Activated T-helper 1 cell treated with anti-CD3 and anti-CD28 coated beads, Interleukin-12 subunit alpha, Interleukin-12 subunit beta, Interleukin-2, Interleukin-4 antibody, amounts not matched to agents 30 ng/mL and 10 ng/mL and 1 ng/mL, durations not matched to agents 14 hours and 24 hours and 36 hours (primary cell): Measurements from ENCODE around the gene TLE3. TPM values are rescaled to one million over a fixed set of nuclear protein-coding genes. Genes with fewer than 3 reads are reported as not detected.

Source experiments
- DNase-seq: peaks from one replicate; pipeline ENCODE4 v3.0.0; 2021; ENCODE audit warnings: low spot score
- H3K27ac Mint-ChIP-seq: one replicate; pipeline ENCODE4 v1.8.0; 2021; ENCODE audit warnings: mild to moderate bottlenecking, mixed read lengths
- H3K27me3 Mint-ChIP-seq: one replicate; pipeline ENCODE4 v1.8.0; 2022; ENCODE audit warnings: mild to moderate bottlenecking, moderate library complexity, mixed read lengths; ENCODE audit not compliant: insufficient read depth
- H3K36me3 Mint-ChIP-seq: one replicate; pipeline ENCODE4 v1.8.0; 2021; ENCODE audit warnings: low read depth, mixed read lengths
- H3K4me1 Mint-ChIP-seq: one replicate; pipeline ENCODE4 v1.8.0; 2021; ENCODE audit warnings: low read depth, mixed read lengths
- H3K4me3 Mint-ChIP-seq: one replicate; pipeline ENCODE4 v1.8.0; 2021; ENCODE audit warnings: mild to moderate bottlenecking, moderate library complexity, mixed read lengths
- H3K9me3 Mint-ChIP-seq: one replicate; pipeline ENCODE4 v1.8.0; 2021; ENCODE audit warnings: mixed read lengths
- intact Hi-C: fragments of 100-400 bp; cut with micrococcal nuclease; formaldehyde crosslinking; loops from one replicate; pipeline ENCODE4 v1.15.1; 2024
- total RNA-seq: library from RNA; stranded (reverse); gene quantifications from 2 replicates; pipeline ENCODE4 v1.2.3, GENCODE V29; 2022

The TLE3 gene
- total RNA-seq, 1 donor from 2014 or later, result 126 TPM

DNA sequence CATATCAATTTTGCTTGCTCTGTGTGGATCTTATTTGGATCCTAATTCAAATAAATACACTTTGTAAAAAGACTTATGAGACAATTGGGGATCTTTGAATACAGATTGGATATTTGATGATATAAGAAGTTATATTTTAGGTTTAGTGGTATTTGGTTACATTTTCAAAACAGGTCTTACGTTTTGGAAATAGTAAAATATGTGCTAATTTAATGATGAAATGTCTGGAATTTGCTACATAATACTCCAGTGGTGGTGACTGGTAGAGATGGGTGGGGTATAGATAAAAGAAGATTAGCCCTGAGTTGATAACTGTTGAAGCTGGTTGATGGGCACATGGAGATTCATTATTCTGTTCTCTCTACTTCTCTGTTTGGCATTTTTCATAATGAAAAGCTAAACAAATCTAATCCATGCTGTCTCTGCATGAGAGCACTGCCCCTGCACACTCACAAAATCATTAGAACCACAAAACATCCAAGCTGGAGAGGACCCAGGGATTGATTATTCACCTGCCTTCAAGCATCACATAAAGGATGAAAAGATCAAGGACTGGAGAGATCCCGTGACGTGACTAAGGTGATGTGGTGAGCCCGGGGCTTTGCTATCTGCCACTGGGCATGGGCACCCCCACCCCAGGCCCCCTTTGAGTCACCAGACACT is 58.9 kb downstream of the TLE3 start:
- Mint-ChIP-seq H3K36me3 (no peaks in the 10 kb centered on the region), H3K27me3 (peaks cover 18% of the 10 kb centered on the region), H3K27ac (no peak overlapping the region), H3K4me3 (no peak overlapping the region), H3K9me3 (no peaks in the 10 kb centered on the region), H3K4me1 (no peaks in the 10 kb centered on the region)
- no peak for DNase-seq
- intact Hi-C loops, result no loop called here

DNA sequence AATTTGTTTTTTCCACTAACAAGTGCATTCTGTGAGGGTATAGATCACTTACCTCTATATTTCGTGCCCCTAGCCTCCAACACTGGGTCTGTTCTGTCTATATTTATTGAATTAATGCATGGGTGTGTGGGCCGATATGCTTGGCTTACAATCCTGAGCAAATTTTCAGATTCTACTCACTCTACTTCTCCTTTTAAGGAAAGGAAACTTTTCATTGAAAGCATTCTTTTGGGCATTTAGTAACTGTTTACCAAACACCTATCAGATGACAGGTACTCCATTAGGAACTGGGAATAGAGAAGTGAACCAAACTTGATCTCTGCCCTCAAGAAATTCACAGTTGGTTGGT is 60.5 kb downstream of the TLE3 start:
- Mint-ChIP-seq H3K36me3 (no peaks in the 10 kb centered on the region), H3K9me3 (no peaks in the 10 kb centered on the region), H3K4me1 (no peaks in the 10 kb centered on the region), H3K4me3 (no peak overlapping the region), H3K27ac (no peak overlapping the region), H3K27me3 (peaks cover 18% of the 10 kb centered on the region)
- intact Hi-C loops, result no loop called here
- no peak for DNase-seq

DNA sequence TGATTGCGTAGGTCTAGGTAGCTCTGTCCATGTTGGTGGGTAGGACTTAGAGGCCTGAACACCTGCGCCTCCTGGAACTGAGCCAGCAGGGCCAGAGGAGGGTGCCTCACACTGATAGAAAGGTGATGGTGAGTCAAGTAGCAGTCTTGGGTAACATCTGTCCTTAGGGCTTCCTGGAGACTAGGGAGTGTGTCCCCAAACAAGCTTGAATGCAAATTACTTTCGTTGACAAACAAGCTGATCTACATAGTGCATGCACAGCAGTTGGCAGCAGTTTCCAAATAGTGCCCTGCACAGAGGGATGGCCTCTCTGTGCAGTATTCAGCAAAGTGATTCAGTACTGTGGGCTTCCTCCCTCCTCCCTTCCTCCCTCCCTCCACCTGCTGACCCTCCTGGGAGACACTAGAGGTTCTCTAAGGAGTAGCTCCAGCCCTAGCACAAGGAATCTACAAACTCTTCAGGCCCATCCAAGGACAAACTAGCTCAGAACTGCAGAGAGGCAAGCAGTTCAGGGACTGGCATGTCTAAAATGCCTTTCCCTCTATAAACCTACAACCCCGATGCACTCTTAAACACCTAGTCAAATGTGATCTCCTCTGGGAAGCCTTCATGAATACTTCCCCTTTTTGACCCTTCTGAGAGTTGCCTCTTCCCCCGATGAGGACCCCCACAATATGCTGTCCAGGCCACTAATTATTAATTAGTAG is 61.0 kb downstream of the TLE3 start:
- H3K27me3 Mint-ChIP-seq, result peaks cover 18% of the 10 kb centered on the region
- H3K4me1 Mint-ChIP-seq, result no peaks in the 10 kb centered on the region
- no peaks in the 10 kb centered on the region for H3K9me3 Mint-ChIP-seq
- H3K4me3 Mint-ChIP-seq, result no peak overlapping the region
- H3K27ac Mint-ChIP-seq, result no peak overlapping the region
- DNase-seq, result no peak
- intact Hi-C loops, result no loop called here
- no peaks in the 10 kb centered on the region for H3K36me3 Mint-ChIP-seq

DNA sequence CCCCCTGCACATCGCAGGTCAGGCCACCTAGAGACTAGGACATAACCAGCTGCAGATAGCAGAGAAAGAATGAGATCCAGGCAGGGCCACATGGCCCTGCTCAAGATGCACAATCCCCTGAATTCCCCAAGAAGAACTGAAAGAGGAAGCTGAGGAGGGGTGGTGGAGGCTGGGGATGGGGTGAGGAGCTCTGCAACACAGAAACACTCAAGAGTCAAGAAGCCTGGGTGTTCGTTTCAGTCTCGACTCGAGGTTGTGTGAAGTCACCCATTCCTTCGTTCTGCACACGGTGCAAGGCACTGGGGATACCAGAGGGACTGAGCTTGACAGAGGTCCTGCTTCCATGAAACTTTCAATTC is 62.0 kb downstream of the TLE3 start:
- no peak for DNase-seq
- no peak overlapping the region for H3K27ac Mint-ChIP-seq
- H3K4me1 Mint-ChIP-seq, result no peaks in the 10 kb centered on the region
- H3K36me3 Mint-ChIP-seq, result no peaks in the 10 kb centered on the region
- no peak overlapping the region for H3K4me3 Mint-ChIP-seq
- peaks cover 18% of the 10 kb centered on the region for H3K27me3 Mint-ChIP-seq
- no peaks in the 10 kb centered on the region for H3K9me3 Mint-ChIP-seq
- intact Hi-C loops, result no loop called here

DNA sequence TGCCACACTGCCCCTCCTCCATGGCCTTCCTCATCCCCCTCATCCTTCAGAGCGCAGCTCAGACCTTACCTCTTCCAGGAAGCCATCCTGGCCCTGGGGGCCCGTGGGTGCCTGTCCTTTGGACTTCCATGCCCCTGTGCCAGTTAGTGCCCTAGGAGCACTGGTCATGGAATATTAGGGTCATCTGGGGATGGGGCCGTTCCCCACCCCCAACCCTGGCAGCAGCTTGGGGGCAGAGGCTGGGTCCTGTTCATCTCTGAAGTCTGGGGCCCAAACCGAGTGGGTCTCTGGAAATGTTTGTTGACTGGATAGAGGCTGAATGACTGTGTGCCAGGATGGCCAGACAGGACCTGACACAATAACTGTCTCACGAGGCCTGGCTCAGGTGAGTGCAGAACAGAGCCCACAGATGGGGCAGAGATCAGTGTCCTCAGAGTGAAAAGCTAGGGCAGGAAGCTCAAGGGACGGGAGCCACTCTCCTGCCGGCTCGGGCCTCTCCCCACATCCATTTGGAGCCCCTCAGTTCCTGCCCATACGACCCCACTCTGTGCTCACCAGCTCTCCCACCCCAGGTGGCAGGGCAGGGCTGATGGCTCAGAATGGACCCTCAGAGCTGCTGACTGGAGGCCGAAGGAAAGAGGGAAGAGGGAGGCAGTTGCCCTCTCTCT is 62.5 kb downstream of the TLE3 start:
- Mint-ChIP-seq H3K9me3 (no peaks in the 10 kb centered on the region), H3K4me1 (no peaks in the 10 kb centered on the region), H3K27ac (no peak overlapping the region), H3K36me3 (no peaks in the 10 kb centered on the region), H3K4me3 (no peak overlapping the region), H3K27me3 (peaks cover 20% of the 10 kb centered on the region)
- no peak for DNase-seq
- intact Hi-C loops, result no loop called here

DNA sequence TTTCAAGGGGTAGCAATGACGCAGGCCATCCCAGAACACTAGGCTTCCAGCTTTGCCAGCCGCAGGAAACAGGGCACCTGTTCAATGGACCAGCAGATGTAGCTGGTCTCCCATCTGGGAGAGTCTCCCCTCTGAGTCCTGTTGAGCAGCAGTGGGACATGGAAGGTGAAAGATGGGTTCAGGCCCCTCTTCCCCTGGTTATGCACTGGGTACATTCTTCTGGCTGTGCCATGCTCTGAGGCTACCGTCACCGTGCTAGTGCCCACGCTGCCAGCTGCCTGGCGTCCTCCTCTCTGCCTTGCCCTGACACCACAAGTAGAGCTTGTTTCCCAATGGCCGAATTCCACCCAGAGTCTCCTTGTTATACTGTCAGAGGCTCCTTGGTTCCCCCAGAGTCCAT is 63.1 kb downstream of the TLE3 start:
- H3K27me3 Mint-ChIP-seq, result peaks cover 21% of the 10 kb centered on the region
- DNase-seq, result no peak
- no peak overlapping the region for H3K4me3 Mint-ChIP-seq
- no peaks in the 10 kb centered on the region for H3K9me3 Mint-ChIP-seq
- H3K4me1 Mint-ChIP-seq, result no peaks in the 10 kb centered on the region
- intact Hi-C loops, result no loop called here
- no peak overlapping the region for H3K27ac Mint-ChIP-seq
- H3K36me3 Mint-ChIP-seq, result no peaks in the 10 kb centered on the region

DNA sequence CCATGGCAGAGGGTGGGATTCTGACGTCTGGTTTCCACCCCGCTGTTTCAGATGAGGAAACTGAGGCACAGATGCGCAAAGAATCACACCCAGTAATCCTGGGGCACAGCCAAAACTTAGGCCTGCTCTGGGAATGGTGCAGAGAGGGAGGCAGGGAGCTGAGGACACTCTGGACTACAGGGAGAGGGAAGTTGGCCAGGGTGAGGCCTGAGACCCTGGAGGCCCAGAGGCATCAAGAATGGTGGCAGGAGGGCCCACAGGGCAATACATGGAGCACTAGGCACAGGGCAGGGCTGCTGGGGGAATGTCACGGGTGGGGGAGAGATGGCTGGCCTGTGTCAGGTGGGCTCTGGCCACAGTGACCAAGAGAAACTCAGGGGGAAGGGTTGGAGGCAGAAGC is 63.6 kb downstream of the TLE3 start:
- no peak overlapping the region for H3K4me3 Mint-ChIP-seq
- H3K27me3 Mint-ChIP-seq, result peaks cover 19% of the 10 kb centered on the region
- no peaks in the 10 kb centered on the region for H3K9me3 Mint-ChIP-seq
- H3K4me1 Mint-ChIP-seq, result no peaks in the 10 kb centered on the region
- no peaks in the 10 kb centered on the region for H3K36me3 Mint-ChIP-seq
- no peak for DNase-seq
- no peak overlapping the region for H3K27ac Mint-ChIP-seq
- intact Hi-C loops, result no loop called here

DNA sequence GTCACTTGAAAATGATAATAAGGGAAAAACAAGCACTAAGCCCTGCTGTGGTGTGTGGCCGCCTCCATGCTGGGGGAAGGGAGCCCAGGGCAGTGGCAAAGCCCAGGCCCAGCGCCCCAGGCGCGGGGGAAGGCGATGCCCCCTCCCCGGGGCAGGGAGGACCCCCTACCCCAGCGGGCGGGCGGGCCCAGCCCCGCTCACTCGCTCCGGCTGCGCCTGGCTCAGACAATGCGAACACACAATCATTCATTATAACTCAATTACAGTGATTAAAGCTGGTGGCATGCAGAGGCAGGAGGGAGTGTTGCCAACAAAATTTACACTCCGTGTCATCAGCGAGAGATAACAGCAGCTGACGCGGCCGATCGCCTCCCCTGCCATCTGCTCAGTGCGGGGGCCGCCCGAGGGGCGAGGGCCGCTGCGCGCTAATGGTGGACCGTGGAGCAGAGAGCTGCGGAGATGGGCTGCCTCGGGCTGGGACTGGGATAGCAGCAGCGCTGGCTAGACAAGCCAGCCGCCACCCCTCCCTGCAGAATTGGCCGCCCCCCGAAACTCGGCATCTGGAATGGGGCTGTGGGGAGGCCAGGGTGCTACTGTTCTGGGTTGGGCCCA is 64.1 kb downstream of the TLE3 start:
- H3K27me3 Mint-ChIP-seq, result peaks cover 19% of the 10 kb centered on the region
- no peak overlapping the region for H3K4me3 Mint-ChIP-seq
- intact Hi-C loops, result no loop called here
- no peak for DNase-seq
- H3K36me3 Mint-ChIP-seq, result no peaks in the 10 kb centered on the region
- H3K4me1 Mint-ChIP-seq, result no peaks in the 10 kb centered on the region
- H3K9me3 Mint-ChIP-seq, result no peaks in the 10 kb centered on the region
- no peak overlapping the region for H3K27ac Mint-ChIP-seq

DNA sequence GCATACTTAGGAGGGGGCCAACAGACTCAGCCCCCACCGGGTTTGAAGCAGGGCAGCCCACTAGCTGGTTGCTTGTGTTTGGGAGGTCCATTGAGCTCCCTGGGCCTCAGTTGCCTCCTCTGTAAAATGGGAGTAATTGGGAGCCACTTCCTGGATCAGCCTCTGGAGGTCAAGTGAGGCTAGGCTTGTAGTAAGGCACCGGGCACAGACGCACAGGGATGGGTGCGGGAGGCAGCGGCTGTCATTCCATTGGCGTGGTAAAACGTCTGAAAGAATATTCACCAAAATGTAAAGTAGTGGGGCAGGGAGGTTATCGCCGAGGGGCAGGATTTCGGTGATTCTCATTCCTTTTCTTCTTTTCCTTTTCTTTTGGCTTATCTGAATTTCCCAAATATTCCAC is 64.6 kb downstream of the TLE3 start:
- DNase-seq, result no peak
- Mint-ChIP-seq H3K4me3 (no peak overlapping the region), H3K27ac (no peak overlapping the region), H3K9me3 (no peaks in the 10 kb centered on the region), H3K36me3 (no peaks in the 10 kb centered on the region), H3K4me1 (no peaks in the 10 kb centered on the region), H3K27me3 (peaks cover 17% of the 10 kb centered on the region)
- intact Hi-C loops, result no loop called here

DNA sequence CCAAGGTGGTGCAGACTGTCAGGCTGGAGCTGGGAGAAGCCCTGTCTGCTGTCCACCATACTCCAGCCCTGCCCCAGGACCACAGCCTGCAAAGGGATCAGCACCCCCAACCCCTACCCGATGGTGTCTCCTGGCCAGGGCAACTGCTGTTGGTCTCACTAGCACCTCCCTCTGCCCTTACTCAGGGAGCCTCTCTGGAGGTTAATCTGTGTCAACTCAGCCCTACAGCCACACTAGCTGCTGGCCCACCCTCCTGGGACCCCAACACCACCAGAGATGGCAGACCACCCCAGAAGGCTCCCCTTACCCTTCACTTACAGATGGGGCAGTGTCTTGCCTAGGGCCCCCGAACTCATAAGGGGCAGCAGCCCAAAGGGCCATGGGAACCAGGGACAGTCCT is 65.2 kb downstream of the TLE3 start:
- H3K36me3 Mint-ChIP-seq, result no peaks in the 10 kb centered on the region
- H3K27ac Mint-ChIP-seq, result no peak overlapping the region
- H3K9me3 Mint-ChIP-seq, result no peaks in the 10 kb centered on the region
- H3K27me3 Mint-ChIP-seq, result peaks cover 21% of the 10 kb centered on the region
- intact Hi-C loops, result no loop called here
- no peak overlapping the region for H3K4me3 Mint-ChIP-seq
- H3K4me1 Mint-ChIP-seq, result no peaks in the 10 kb centered on the region
- DNase-seq, result no peak

DNA sequence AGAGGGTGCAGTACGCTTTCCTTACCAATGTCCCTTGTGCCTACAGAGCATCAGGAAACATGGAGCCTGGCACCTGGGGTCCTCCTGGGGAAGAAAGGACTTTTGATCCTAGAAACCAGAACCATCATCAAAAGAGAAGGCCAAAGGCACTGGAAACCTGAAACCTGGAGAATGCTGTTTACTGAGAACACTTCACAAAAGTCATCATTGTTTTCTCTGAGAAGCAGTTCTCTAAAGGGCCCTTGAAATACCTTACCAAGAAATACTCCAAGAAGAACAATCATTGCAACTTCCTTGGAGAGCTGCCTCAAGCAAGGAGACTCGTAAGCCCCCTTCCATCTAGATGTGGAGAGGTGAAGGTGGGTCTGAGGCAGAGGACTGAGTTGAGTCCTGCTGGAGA is 66.0 kb downstream of the TLE3 start:
- no peaks in the 10 kb centered on the region for H3K9me3 Mint-ChIP-seq
- no peak for DNase-seq
- intact Hi-C loops, result no loop called here
- no peaks in the 10 kb centered on the region for H3K36me3 Mint-ChIP-seq
- H3K27ac Mint-ChIP-seq, result no peak overlapping the region
- peaks cover 15% of the 10 kb centered on the region for H3K27me3 Mint-ChIP-seq
- no peaks in the 10 kb centered on the region for H3K4me1 Mint-ChIP-seq
- no peak overlapping the region for H3K4me3 Mint-ChIP-seq

DNA sequence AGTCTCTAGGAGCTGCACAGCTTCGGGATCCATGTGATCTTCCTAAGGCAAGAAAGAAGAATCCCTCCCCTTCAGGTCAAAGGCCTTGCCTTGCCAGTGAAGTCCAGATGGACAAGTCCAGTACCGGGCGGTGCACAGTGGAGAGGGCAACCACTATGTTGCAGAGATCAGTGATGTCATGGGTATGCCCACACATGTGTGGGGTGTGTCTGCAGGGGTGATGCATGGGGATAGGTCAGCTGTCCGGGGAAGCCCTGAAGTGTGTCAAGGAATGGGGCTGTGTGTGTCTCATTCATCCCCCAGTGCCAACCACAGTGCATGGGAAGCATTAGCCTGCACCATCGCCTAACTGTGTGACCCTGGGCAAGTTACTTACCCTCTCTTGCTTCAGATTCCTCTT is 66.5 kb downstream of the TLE3 start:
- H3K36me3 Mint-ChIP-seq, result no peaks in the 10 kb centered on the region
- no peaks in the 10 kb centered on the region for H3K9me3 Mint-ChIP-seq
- H3K4me1 Mint-ChIP-seq, result no peaks in the 10 kb centered on the region
- H3K27ac Mint-ChIP-seq, result no peak overlapping the region
- H3K4me3 Mint-ChIP-seq, result no peak overlapping the region
- intact Hi-C loops, result no loop called here
- no peak for DNase-seq
- peaks cover 13% of the 10 kb centered on the region for H3K27me3 Mint-ChIP-seq

DNA sequence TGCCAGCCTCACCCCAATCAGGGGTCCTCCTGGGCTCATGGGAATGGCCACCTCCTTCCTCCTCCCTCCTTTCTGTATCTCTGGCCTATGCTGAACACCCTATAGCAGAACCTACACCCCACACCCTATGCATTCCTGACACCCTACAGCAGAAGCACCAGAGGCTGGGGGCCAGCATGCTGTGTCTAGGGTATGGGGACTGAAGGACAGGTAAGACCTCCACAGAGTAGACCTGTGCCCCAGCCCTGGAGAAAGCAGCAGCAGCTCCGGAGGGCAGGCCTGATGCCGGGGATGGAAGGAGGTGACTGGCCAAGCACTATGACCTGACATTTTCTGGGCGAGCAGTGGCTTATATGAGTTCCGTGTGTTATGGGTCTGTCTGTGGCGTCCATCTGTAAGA is 66.9 kb downstream of the TLE3 start:
- H3K36me3 Mint-ChIP-seq, result no peaks in the 10 kb centered on the region
- H3K9me3 Mint-ChIP-seq, result no peaks in the 10 kb centered on the region
- no peaks in the 10 kb centered on the region for H3K4me1 Mint-ChIP-seq
- DNase-seq, result no peak
- no peak overlapping the region for H3K4me3 Mint-ChIP-seq
- intact Hi-C loops, result no loop called here
- peaks cover 13% of the 10 kb centered on the region for H3K27me3 Mint-ChIP-seq
- H3K27ac Mint-ChIP-seq, result no peak overlapping the region
